C4-2B (cell line): ENCODE data around the gene GTF3C5.

ENCODE experiments used
- H3K27ac ChIP-seq: fragments of 450-650 bp; 2 replicates; pipeline ENCODE4 v1.5.1; 2017
- ZFX ChIP-seq: fragments of 450-650 bp; IDR thresholded peaks from 2 replicates; pipeline ENCODE4 v1.6.1; 2017
- TF ChIP-seq, protein P1 (sequence below): fragments of 450-650 bp; conservative IDR thresholded peaks from 2 replicates; pipeline ENCODE4 v1.5.1; 2017; ENCODE audit warnings: mild to moderate bottlenecking

GTF3C5 gene

DNA sequence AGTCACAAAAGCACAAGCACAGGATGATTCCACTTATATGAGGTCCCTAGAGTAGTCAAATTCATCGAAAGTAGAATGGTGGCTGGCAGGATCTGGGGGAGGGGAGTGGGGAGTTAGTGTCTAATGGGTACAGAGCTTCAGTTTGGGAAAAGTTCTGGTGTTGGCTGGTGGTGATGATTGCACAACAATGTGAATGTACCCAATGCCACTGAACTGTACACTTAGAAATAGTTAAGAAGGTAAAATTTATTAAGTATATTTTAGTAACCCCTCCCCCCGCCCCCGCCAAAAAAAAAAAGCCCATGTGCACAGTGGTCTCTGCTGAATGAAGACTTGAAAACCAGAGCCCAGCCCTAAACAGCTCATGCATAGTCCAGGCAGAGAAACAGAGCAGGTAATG, 24.8 kb upstream of the GTF3C5 start:
- no peak for TF ChIP-seq ZFX
- TF ChIP-seq, protein P1, sequence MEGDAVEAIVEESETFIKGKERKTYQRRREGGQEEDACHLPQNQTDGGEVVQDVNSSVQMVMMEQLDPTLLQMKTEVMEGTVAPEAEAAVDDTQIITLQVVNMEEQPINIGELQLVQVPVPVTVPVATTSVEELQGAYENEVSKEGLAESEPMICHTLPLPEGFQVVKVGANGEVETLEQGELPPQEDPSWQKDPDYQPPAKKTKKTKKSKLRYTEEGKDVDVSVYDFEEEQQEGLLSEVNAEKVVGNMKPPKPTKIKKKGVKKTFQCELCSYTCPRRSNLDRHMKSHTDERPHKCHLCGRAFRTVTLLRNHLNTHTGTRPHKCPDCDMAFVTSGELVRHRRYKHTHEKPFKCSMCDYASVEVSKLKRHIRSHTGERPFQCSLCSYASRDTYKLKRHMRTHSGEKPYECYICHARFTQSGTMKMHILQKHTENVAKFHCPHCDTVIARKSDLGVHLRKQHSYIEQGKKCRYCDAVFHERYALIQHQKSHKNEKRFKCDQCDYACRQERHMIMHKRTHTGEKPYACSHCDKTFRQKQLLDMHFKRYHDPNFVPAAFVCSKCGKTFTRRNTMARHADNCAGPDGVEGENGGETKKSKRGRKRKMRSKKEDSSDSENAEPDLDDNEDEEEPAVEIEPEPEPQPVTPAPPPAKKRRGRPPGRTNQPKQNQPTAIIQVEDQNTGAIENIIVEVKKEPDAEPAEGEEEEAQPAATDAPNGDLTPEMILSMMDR: no peak

GRCh38 chr9:133006731-133007352, 24.0 kb upstream of the GTF3C5 start:
- TF ChIP-seq, protein P1: no peak
- TF ChIP-seq ZFX: no peak
- no peak overlapping the region for H3K27ac ChIP-seq

More for the DNA sequence above, 24.8 kb upstream of the GTF3C5 start:
- H3K27ac ChIP-seq: no peak overlapping the region

GRCh38 chr9:133008406-133008805, 22.4 kb upstream of the GTF3C5 start:
- H3K27ac ChIP-seq: no peak overlapping the region
- TF ChIP-seq ZFX: no peak
- TF ChIP-seq, protein P1: no peak

- H3K27ac ChIP-seq: no peak overlapping the region
- TF ChIP-seq, protein P1: no peak
- no peak for TF ChIP-seq ZFX
Observed at GRCh38 chr9:133008824-133009223, 22.0 kb upstream of the GTF3C5 start.

- TF ChIP-seq ZFX: no peak
- TF ChIP-seq, protein P1: no peak
Observed at GRCh38 chr9:133009906-133010582, 20.8 kb upstream of the GTF3C5 start.

DNA sequence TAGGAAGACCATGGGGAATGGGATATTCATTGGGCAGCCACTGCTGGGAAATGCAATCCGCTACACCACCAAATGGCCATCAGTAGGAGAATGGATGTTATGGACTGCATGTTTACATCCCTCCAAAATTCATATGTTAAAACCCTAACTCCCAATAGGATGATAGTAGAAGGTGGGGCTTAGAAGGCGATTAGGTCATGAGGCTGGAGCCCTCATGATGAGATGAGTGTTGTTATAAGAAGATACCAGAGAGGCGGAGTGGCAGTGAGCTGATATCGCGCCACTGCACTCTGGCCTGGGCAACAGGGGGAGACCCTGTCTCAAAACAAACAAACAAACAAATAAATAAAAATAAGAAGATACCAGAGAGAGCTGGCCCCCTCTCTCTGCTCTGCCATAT, 16.1 kb upstream of the GTF3C5 start:
- TF ChIP-seq ZFX: no peak
- TF ChIP-seq, protein P1: no peak
- no peak overlapping the region for H3K27ac ChIP-seq

More at GRCh38 chr9:133009906-133010582, 20.8 kb upstream of the GTF3C5 start:
- no peak overlapping the region for H3K27ac ChIP-seq

DNA sequence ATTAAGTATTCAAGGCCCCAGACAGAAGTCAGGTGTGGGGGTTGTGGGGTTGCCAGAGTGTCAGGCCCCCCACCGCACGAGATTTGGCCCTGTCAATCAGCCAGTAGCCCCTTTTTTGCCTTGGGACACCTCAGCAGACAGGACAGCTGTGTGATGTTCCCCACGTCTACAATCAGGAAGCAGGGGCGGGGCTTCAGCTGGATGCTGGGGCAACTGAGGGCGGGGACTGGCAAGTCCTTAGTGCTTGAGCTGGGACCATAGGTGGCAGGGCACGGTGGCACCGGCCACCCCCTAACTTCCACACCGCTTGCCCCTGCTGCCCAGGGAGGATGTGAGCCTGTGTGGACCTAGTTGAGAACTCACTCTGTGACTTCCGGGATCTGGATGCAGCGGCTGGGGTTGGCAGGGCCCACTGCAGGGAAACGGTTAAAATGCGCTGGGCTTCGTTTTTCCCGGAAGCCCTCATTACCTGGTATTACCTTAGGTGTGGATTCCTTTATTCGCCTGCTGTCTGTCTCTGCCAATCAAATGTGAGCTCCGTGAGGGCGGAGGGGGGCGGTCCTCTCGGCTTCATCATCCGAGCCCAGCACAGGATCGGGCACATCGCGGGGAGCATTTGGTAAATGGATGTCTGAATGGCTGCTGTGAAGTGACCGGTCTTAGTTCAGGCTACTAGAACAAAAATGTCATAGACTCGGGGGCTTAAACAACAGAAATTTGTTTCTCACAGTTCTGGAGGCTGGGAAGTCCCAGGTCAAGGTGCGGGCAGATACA, 7.5 kb upstream of the GTF3C5 start:
- H3K27ac ChIP-seq: no peak overlapping the region
- no peak for TF ChIP-seq ZFX
- TF ChIP-seq, protein P1: no peak
